Neural cell (in vitro differentiated cells): Measurements from ENCODE around the gene LRRK1. TPM values are rescaled to one million over a fixed set of nuclear protein-coding genes. Genes with fewer than 3 reads are reported as not detected.

Experiments
- H2AFZ ChIP-seq: fragments of 200-600, 300-800 bp; sonication (generic), shearing (Covaris generic); 2 replicates; pipeline ENCODE4 v1.6.0; 2014; ENCODE audit warnings: low read depth, mild to moderate bottlenecking, antibody characterized with exemption, low read length, moderate library complexity
- H3F3A ChIP-seq: fragments of 200-600 bp; shearing (Covaris generic); 2 replicates; pipeline ENCODE4 v1.6.1; 2016; ENCODE audit warnings: mild to moderate bottlenecking, moderate library complexity, mixed read lengths, antibody characterized with exemption, low read length; ENCODE audit not compliant: insufficient read depth, poor library complexity, severe bottlenecking
- H3K27ac ChIP-seq: fragments of 200-600, 300-800 bp; sonication (generic), shearing (Covaris generic); 2 replicates; pipeline ENCODE4 v1.5.1; 2014; ENCODE audit warnings: mild to moderate bottlenecking, low read length, moderate library complexity
- H3K27me3 ChIP-seq: fragments of 300-800, 200-600 bp; sonication (generic), shearing (Covaris generic); 2 replicates; pipeline ENCODE4 v1.6.0; 2014; ENCODE audit warnings: mild to moderate bottlenecking, low read depth, low read length, moderate library complexity; ENCODE audit not compliant: insufficient read depth
- H3K36me3 ChIP-seq: fragments of 300-800, 200-600 bp; sonication (generic), shearing (Covaris generic); 2 replicates; pipeline ENCODE4 v1.5.1; 2014; ENCODE audit warnings: mild to moderate bottlenecking, antibody characterized with exemption, low read length, moderate library complexity; ENCODE audit not compliant: insufficient read depth
- H3K4me2 ChIP-seq: fragments of 300-800, 200-600 bp; sonication (generic), shearing (Covaris generic); 2 replicates; pipeline ENCODE4 v1.6.0; 2014; ENCODE audit warnings: mild to moderate bottlenecking, low read length
- H3K4me3 ChIP-seq: fragments of 300-800, 200-600 bp; sonication (generic), shearing (Covaris generic); 2 replicates; pipeline ENCODE4 v1.5.1; 2014; ENCODE audit warnings: mild to moderate bottlenecking, low read length, moderate library complexity
- H3K79me2 ChIP-seq: fragments of 200-600 bp; shearing (Covaris generic); replicated peaks from 2 replicates; pipeline ENCODE4 v1.6.0; 2014; ENCODE audit warnings: mild to moderate bottlenecking, low read length, moderate library complexity; ENCODE audit not compliant: insufficient read depth
- H3K9ac ChIP-seq: fragments of 300-800, 200-600 bp; sonication (generic), shearing (Covaris generic); 2 replicates; pipeline ENCODE4 v1.6.1; 2016; ENCODE audit warnings: mild to moderate bottlenecking, low read length, mixed read lengths
- H3K9me2 ChIP-seq: fragments of 200-600 bp; shearing (Covaris generic); 2 replicates; pipeline ENCODE4 v1.6.1; 2016; ENCODE audit warnings: mild to moderate bottlenecking, low read length, mixed read lengths; ENCODE audit not compliant: insufficient read depth
- H3K9me3 ChIP-seq: fragments of 200-600, 300-800 bp; sonication (generic), shearing (Covaris generic); 2 replicates; pipeline ENCODE4 v1.6.1; 2016; ENCODE audit warnings: mild to moderate bottlenecking, mixed run types, low read length, moderate library complexity, mixed read lengths
- H4K20me1 ChIP-seq: fragments of 200-600 bp; shearing (Covaris generic); 2 replicates; pipeline ENCODE4 v1.6.1; 2016; ENCODE audit warnings: mild to moderate bottlenecking, mixed run types; ENCODE audit not compliant: insufficient read depth
- EP300 ChIP-seq: fragments of 450-650 bp; conservative IDR thresholded peaks from 2 replicates; pipeline ENCODE4 v1.6.1; 2014; ENCODE audit warnings: antibody characterized with exemption, mild to moderate bottlenecking, moderate library complexity; ENCODE audit not compliant: poor library complexity, severe bottlenecking
- EZH2 ChIP-seq: fragments of 200-600, 300-800 bp; shearing (Covaris generic), sonication (generic); IDR thresholded peaks from 2 replicates; pipeline ENCODE4 v1.6.1; 2014; ENCODE audit warnings: antibody characterized with exemption, low read length, borderline replicate concordance, mild to moderate bottlenecking; ENCODE audit not compliant: insufficient read depth, poor library complexity, severe bottlenecking
- MXI1 ChIP-seq: fragments of 450-650 bp; conservative IDR thresholded peaks from 2 replicates; pipeline ENCODE4 v1.6.1; 2014; ENCODE audit warnings: antibody characterized with exemption, mild to moderate bottlenecking; ENCODE audit not compliant: poor library complexity, severe bottlenecking
- POLR2AphosphoS5 ChIP-seq: IDR thresholded peaks from 2 replicates; pipeline ENCODE4 v1.6.1; 2012
- RAD21 ChIP-seq: fragments of 450-650 bp; conservative IDR thresholded peaks from 2 replicates; pipeline ENCODE4 v1.6.1; 2014; ENCODE audit warnings: antibody characterized with exemption, mild to moderate bottlenecking, moderate library complexity
- SMC3 ChIP-seq: fragments of 450-650 bp; conservative IDR thresholded peaks from 2 replicates; pipeline ENCODE4 v1.6.1; 2014; ENCODE audit warnings: antibody characterized with exemption, mild to moderate bottlenecking, moderate library complexity; ENCODE audit not compliant: poor library complexity
- TAF1 ChIP-seq: IDR thresholded peaks from 2 replicates; pipeline ENCODE4 v1.6.1; 2012; ENCODE audit warnings: low read depth
- polyA plus RNA-seq: library from polyadenylated mRNA; depleted of rRNA; stranded (reverse); fragments of >200 nt; gene quantifications from 2 replicates; pipeline ENCODE4 v1.2.3, GENCODE V29; 2014
- TF ChIP-seq, protein P1 (sequence below): IDR thresholded peaks from 2 replicates; pipeline ENCODE4 v1.6.1; 2012; ENCODE audit warnings: borderline replicate concordance
- TF ChIP-seq, protein P2 (sequence below): fragments of 450-650 bp; IDR thresholded peaks from 2 replicates; pipeline ENCODE4 v1.5.1; 2014; ENCODE audit warnings: antibody characterized with exemption, mild to moderate bottlenecking, moderate library complexity; ENCODE audit not compliant: poor library complexity, severe bottlenecking

LRRK1 gene
- polyA plus RNA-seq, 1 donor from 2014 or later: 0.06 TPM

GRCh38 chr15:100939791-100940190, 20.6 kb downstream of the LRRK1 start:
- no peak overlapping the region for H3K27ac ChIP-seq
- TF ChIP-seq, protein P1, sequence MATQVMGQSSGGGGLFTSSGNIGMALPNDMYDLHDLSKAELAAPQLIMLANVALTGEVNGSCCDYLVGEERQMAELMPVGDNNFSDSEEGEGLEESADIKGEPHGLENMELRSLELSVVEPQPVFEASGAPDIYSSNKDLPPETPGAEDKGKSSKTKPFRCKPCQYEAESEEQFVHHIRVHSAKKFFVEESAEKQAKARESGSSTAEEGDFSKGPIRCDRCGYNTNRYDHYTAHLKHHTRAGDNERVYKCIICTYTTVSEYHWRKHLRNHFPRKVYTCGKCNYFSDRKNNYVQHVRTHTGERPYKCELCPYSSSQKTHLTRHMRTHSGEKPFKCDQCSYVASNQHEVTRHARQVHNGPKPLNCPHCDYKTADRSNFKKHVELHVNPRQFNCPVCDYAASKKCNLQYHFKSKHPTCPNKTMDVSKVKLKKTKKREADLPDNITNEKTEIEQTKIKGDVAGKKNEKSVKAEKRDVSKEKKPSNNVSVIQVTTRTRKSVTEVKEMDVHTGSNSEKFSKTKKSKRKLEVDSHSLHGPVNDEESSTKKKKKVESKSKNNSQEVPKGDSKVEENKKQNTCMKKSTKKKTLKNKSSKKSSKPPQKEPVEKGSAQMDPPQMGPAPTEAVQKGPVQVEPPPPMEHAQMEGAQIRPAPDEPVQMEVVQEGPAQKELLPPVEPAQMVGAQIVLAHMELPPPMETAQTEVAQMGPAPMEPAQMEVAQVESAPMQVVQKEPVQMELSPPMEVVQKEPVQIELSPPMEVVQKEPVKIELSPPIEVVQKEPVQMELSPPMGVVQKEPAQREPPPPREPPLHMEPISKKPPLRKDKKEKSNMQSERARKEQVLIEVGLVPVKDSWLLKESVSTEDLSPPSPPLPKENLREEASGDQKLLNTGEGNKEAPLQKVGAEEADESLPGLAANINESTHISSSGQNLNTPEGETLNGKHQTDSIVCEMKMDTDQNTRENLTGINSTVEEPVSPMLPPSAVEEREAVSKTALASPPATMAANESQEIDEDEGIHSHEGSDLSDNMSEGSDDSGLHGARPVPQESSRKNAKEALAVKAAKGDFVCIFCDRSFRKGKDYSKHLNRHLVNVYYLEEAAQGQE: no peak
- TF ChIP-seq TAF1 (no peak), EP300 (no peak), SMC3 (no peak), POLR2AphosphoS5 (no peak), RAD21 (no peak)
- TF ChIP-seq, protein P2, sequence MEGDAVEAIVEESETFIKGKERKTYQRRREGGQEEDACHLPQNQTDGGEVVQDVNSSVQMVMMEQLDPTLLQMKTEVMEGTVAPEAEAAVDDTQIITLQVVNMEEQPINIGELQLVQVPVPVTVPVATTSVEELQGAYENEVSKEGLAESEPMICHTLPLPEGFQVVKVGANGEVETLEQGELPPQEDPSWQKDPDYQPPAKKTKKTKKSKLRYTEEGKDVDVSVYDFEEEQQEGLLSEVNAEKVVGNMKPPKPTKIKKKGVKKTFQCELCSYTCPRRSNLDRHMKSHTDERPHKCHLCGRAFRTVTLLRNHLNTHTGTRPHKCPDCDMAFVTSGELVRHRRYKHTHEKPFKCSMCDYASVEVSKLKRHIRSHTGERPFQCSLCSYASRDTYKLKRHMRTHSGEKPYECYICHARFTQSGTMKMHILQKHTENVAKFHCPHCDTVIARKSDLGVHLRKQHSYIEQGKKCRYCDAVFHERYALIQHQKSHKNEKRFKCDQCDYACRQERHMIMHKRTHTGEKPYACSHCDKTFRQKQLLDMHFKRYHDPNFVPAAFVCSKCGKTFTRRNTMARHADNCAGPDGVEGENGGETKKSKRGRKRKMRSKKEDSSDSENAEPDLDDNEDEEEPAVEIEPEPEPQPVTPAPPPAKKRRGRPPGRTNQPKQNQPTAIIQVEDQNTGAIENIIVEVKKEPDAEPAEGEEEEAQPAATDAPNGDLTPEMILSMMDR: no peak
- no peaks in the 10 kb centered on the region for H3K9me3 ChIP-seq
- H3F3A ChIP-seq: no peaks in the 10 kb centered on the region
- no peaks in the 10 kb centered on the region for H4K20me1 ChIP-seq
- H3K27me3 ChIP-seq: no peaks in the 10 kb centered on the region
- H3K9ac ChIP-seq: no peak overlapping the region
- H3K79me2 ChIP-seq: no peaks in the 10 kb centered on the region
- H3K9me2 ChIP-seq: no peaks in the 10 kb centered on the region
- H2AFZ ChIP-seq: no peak overlapping the region
- H3K4me3 ChIP-seq: no peak overlapping the region
- H3K4me2 ChIP-seq: no peak overlapping the region
- no peaks in the 10 kb centered on the region for H3K36me3 ChIP-seq

DNA sequence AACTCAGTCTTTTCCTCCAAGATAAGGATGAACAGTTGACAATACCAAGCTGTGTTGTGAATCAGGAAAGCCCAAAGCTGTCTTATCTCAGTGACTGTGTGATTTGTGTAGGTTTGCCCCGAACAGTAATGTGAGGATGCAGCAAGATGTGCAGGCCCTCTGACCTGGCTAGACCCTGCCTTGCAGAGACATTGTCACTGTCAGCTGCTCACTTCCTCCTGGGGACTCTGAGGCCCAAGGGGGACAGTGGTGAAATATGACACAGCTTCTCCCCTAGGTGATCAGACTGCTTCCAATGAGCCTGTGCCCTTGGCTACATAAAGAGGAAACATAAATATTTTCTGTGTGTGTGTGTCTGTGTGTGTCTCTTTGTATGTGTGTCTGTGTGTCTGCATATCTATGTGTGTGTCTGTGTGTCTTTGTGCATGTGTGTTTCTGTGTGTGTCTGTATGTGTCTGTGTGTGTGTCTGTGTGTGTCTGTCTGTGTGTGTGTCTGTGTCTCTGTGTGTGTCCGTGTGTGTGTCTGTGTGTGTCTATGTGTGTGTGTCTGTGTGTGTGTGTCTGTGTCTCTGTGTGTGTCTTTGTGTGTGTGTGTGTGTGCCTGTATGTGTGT, 21.7 kb downstream of the LRRK1 start:
- Histone ChIP-seq H3K4me2 (no peak overlapping the region), H3K4me3 (no peak overlapping the region), H3K79me2 (no peaks in the 10 kb centered on the region), H3K9me2 (no peaks in the 10 kb centered on the region), H4K20me1 (no peaks in the 10 kb centered on the region), H3K9me3 (no peaks in the 10 kb centered on the region), H3K36me3 (no peaks in the 10 kb centered on the region), H3K27ac (no peak overlapping the region), H3K27me3 (no peaks in the 10 kb centered on the region), H3F3A (no peaks in the 10 kb centered on the region), H2AFZ (no peak overlapping the region), H3K9ac (no peak overlapping the region)
- TF ChIP-seq POLR2AphosphoS5 (no peak), MXI1 (no peak), SMC3 (no peak), TAF1 (no peak), EP300 (no peak), EZH2 (no peak), RAD21 (no peak)
- TF ChIP-seq, protein P2: no peak
- TF ChIP-seq, protein P1: no peak
